Mesodermal cell (in vitro differentiated cells): ENCODE results near the gene C5orf46.
"Not testable (repeated sequence)": the region's sequence is repeated elsewhere in the genome, so short reads cannot be mapped to it uniquely, and the experiment has no call there.

Experiments
- H3K27ac ChIP-seq: 2 replicates; pipeline ENCODE4 v1.7.0; 2013; ENCODE audit warnings: mild to moderate bottlenecking, low read depth, low read length, moderate library complexity; ENCODE audit not compliant: severe bottlenecking
- H3K36me3 ChIP-seq: 2 replicates; pipeline ENCODE4 v1.7.1; 2013; ENCODE audit warnings: mild to moderate bottlenecking, low read length, moderate library complexity; ENCODE audit not compliant: control insufficient read depth, insufficient read depth
- H3K4me1 ChIP-seq: one replicate; pipeline ENCODE4 v1.7.1; 2013; ENCODE audit warnings: mild to moderate bottlenecking, low read length; ENCODE audit not compliant: insufficient read depth, control insufficient read depth, poor library complexity, severe bottlenecking
- H3K4me3 ChIP-seq: 2 replicates; pipeline ENCODE4 v1.7.0; 2013; ENCODE audit warnings: low read length, control low read depth, mild to moderate bottlenecking; ENCODE audit not compliant: insufficient read depth, poor library complexity, severe bottlenecking; ENCODE audit errors: extremely low read depth
- H3K9me3 ChIP-seq: 2 replicates; pipeline ENCODE4 v1.7.1; 2013; ENCODE audit warnings: mild to moderate bottlenecking, low read length, moderate library complexity; ENCODE audit not compliant: control insufficient read depth
- WGBS, 2 experiments: methylation state at CpG; one replicate each; pipeline ENCODE4 v1.1.5; 2013; ENCODE audit warnings: missing lambda C conversion rate in 2 of 2; ENCODE audit not compliant: insufficient coverage in 2 of 2; 5-methylcytosine and 5-hydroxymethylcytosine counted together

Gene C5orf46

DNA sequence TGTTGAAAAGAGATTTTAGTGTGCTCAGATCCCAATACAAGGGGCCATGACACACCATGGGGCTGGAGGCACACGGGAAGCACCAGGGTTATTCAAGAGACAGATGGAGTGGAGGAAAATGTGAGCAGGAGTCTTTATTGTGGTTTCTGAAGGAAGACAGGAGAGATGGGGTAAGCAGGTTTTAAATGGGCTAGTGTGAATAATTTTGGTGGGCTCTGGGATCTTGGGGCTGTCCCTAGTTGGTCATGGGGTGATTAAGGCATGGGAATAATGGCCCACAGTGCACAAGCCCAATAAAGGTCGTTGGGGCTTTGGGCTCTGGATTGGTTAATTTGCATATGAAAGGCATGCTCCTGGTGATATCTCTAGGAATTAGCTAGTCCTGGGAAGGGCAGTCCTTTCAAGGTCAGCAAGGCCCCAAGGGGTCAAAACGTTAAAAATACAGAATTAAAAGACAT is 31.4 kb downstream of the C5orf46 start:
- Histone ChIP-seq H3K4me1 (no peaks in the 10 kb centered on the region), H3K9me3 (no peaks in the 10 kb centered on the region), H3K36me3 (no peaks in the 10 kb centered on the region), H3K27ac (no peak overlapping the region), H3K4me3 (no peak overlapping the region)
- WGBS, 2 experiments = 10 to 25% methylated on average over 1 to 2 of the region's 3 CpGs

GRCh38 chr5:147874118-147874875 is 32.0 kb downstream of the C5orf46 start:
- H3K4me1 ChIP-seq, H3K36me3 ChIP-seq, H3K4me3 ChIP-seq, H3K27ac ChIP-seq, H3K9me3 ChIP-seq: not testable (repeated sequence)
- 31 to 37% methylated on average over 2 of the region's 8 CpGs for WGBS, 2 experiments

DNA sequence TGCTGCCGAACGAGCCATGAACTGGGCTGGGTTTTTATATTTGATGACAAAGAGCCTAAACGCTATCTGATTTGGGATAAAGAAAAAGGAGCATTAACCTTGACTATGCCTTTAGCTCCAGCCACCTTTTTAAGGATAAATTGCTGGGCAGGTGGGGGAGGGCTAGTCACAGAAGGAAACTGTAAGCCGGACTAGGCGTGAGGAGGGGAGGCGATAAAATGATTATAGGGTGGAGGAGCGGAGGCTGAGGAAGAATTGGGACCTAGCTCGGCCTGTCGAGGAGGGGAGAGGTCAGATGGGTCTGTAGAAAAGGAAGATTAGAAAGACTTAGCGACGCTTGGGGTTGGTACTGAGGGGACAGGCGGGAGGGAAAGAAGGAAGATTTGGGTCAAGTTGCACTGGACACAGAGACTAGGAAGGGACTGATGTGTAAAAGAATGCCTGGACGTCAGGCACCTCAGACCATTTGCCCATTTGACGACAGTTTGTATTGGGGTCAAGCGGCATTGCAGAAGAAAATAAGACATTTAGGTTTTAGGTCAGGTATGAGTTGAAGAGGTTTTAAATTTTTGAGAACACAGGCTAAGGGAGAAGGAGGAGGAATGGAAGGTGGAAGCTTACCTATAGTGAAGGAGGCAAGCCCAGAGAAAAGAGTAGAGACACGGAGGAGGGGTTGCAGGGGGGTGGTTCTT is 33.4 kb downstream of the C5orf46 start:
- not testable (repeated sequence) for H3K9me3 ChIP-seq, H3K4me3 ChIP-seq, H3K4me1 ChIP-seq, H3K27ac ChIP-seq, H3K36me3 ChIP-seq
- WGBS, 2 experiments = 13 to 20% methylated on average over 8 to 11 of the region's 16 CpGs

DNA sequence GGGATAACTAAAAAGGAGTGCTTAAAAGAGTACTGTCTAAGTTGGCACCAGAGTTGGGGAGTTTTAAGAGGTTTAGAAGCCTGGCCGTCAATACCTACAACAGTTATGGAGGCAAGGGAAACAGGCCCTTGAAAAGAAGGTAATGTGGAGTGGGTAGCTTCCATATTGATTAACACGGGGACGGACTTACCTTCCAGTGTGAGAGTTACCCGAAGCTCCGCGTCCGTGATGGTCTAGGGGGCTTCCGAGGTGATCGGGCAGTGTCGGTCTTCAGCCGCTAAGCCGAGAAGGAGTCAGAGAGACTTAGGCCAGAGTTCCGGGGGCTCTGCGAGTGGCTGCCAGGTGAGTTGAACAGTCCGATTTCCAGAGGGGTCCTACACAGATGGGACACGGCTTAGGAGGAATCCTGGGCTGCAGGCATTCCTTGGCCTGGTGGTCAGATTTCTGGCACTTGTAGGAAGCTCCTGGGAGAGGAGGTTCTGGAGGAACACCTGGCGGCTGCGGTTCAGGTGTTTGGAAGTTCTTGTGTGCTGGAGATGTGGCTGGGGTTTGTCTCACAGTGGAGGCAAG is 34.3 kb downstream of the C5orf46 start:
- not testable (repeated sequence) for H3K4me1 ChIP-seq, H3K27ac ChIP-seq, H3K9me3 ChIP-seq, H3K4me3 ChIP-seq, H3K36me3 ChIP-seq
- WGBS, 2 experiments = 14 to 23% methylated on average over 14 to 15 of the region's 18 CpGs

DNA sequence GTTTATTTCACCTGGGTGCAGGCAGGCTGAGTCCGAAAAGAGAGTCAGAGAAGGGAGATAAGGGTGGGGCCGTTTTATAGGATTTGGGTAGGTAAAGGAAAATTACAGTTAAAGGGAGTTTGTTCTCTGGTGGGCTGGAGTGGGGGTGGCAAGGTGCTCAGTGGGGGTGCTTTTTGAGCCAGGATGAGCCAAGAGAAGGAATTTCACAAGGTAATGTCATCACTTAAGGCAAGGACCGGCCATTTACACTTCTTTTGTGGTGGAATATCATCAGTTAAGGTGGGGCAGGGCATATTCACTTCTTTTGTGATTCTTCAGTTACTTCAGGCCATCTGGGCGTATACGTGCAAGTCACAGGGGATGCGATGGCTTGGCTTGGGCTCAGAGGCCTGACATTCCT is 36.4 kb downstream of the C5orf46 start:
- H3K36me3 ChIP-seq, H3K9me3 ChIP-seq, H3K4me3 ChIP-seq, H3K27ac ChIP-seq, H3K4me1 ChIP-seq: not testable (repeated sequence)
- 17 to 49% methylated on average over 2 of the region's 6 CpGs for WGBS, 2 experiments

- H3K36me3 ChIP-seq = no peaks in the 10 kb centered on the region
- no peak overlapping the region for H3K27ac ChIP-seq
- no peaks in the 10 kb centered on the region for H3K9me3 ChIP-seq
- 0 to 27% methylated on average over 2 of the region's 4 CpGs for WGBS, 2 experiments
- no peak overlapping the region for H3K4me3 ChIP-seq
- H3K4me1 ChIP-seq = no peaks in the 10 kb centered on the region
Measured at GRCh38 chr5:147869112-147869511, 37.2 kb downstream of the C5orf46 start.

- H3K4me1 ChIP-seq = no peaks in the 10 kb centered on the region
- no peaks in the 10 kb centered on the region for H3K36me3 ChIP-seq
- H3K9me3 ChIP-seq = no peaks in the 10 kb centered on the region
- no peak overlapping the region for H3K4me3 ChIP-seq
- 83 to 89% methylated on average over 1 to 2 of the region's 3 CpGs for WGBS, 2 experiments
- no peak overlapping the region for H3K27ac ChIP-seq
Measured at GRCh38 chr5:147863454-147864158, 42.7 kb downstream of the C5orf46 start.

DNA sequence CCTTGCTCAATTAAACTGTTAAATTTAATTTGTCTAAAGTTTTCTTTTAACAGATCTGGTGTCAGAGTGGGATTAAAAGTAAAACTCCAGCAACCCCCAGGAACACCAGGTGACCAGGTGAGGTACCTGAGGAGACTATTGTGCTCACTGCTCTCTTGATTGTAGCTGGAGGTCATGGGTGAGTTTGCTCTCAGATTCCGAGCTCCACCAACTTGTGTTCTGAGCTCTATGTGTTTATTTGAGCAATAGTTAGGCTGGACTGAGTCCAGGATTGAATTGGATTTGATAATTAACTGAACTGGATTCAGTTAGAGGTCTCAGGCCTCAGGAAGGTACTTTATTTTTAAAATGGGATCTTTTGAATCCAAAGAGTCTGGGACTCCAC is 45.7 kb downstream of the C5orf46 start:
- 91 to 100% methylated on average over 1 of the region's 1 CpG for WGBS, 2 experiments
- H3K4me1 ChIP-seq = no peaks in the 10 kb centered on the region
- H3K4me3 ChIP-seq = no peak overlapping the region
- no peaks in the 10 kb centered on the region for H3K9me3 ChIP-seq
- no peaks in the 10 kb centered on the region for H3K36me3 ChIP-seq
- H3K27ac ChIP-seq = no peak overlapping the region

GRCh38 chr5:147859962-147860640 is 46.2 kb downstream of the C5orf46 start:
- H3K27ac ChIP-seq = no peak overlapping the region
- H3K9me3 ChIP-seq = no peaks in the 10 kb centered on the region

DNA sequence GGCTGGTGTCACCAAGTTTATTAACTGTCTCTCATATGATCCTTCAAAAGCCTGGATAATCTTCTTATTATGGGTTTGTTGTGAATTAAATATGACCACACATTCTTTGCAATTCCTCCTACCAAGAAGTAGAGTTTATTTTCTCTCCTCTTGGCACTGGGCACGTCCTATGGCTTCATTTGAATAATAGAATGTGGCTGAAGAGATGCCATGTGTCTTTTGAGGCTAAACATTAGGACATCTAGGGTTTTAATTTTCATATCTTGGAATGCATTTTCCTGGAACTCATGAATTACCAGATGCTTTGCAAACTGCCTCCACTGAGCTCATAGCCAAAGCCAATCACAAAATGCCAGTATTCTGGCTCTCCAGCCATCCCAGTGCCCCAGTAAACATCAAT is 47.8 kb downstream of the C5orf46 start:
- no CpG with 5 or more reads among the region's 1 CpG for WGBS, 2 experiments
- Histone ChIP-seq H3K36me3 (no peaks in the 10 kb centered on the region), H3K4me1 (no peaks in the 10 kb centered on the region), H3K4me3 (no peak overlapping the region), H3K27ac (no peak overlapping the region), H3K9me3 (no peaks in the 10 kb centered on the region)

More at GRCh38 chr5:147859962-147860640, 46.2 kb downstream of the C5orf46 start:
- WGBS, 2 experiments = 94 to 100% methylated on average over 1 to 2 of the region's 3 CpGs
- Histone ChIP-seq H3K4me1 (no peaks in the 10 kb centered on the region), H3K4me3 (no peak overlapping the region), H3K36me3 (no peaks in the 10 kb centered on the region)
